NCI-H345 treated with DMSO at 0.1 percent for 48 hours (cell line): ENCODE measurements around the gene VHLL.
A peak's percentile ranks its signal among the peaks of the same experiment; 100 is the strongest.
"Not testable (repeated sequence)": the region's sequence is repeated elsewhere in the genome, so short reads cannot be mapped to it uniquely, and the experiment has no call there.

ENCODE experiments used
- DNase-seq: peaks from one replicate; lab custom pipeline; 2025; ENCODE audit not compliant: unreplicated experiment; lab: John Stamatoyannopoulos, UW

VHLL gene

DNA sequence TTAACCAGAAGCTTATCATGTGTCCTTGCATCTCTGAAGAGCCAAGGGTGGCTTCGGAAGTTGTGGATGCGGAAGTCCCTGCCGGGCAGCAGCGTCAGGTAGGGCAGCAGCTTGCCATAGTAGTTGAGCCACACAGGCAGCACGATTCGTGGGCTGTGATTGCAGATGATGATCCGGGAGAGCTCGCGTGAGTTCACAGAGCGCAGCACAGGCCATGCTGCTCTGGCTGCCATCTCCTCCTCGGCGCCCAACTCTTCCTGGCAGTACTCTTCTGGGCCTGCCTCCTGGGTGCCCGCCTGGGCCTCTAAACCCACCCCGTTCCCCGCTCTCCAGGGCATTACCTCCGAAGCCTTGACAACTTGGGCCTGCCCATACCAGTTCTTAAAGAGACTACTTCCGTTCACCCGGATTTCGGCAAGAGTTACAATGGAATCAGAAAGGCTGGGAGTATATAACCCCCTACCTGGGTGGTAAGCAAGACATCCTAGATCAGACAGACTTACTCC lies at the start of gene VHLL:
TSS of gene VHLL (minus strand) at position 456 of the 506 bp plus-strand sequence. CDS start at position 338, 118 bp downstream.
- no peak for DNase-seq

GRCh38 chr1:156347331-156347730 lies 48.2 kb upstream of the VHLL start:
- no peak for DNase-seq

GRCh38 chr1:156346636-156347035 lies 47.5 kb upstream of the VHLL start:
- no peak for DNase-seq

DNA sequence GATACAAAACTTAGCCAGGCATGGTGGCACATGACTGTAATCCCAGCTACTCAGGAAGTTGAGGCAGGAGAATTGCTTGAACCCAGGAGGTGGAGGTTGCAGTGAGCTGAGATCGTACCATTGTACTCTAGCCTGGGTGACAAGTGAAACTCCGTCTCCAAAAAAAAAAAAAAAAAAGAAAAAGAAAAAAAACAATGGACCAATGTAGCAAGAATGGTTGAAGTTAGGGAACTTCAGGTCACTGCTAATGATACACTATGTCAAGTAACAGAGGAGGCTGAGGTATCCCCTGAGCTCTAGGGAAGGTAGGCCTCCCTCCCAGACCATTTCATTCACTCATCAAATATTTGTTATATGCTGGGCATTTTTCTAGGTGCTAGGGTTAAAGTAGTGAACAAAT lies 46.9 kb upstream of the VHLL start:
- not testable (repeated sequence) for DNase-seq

GRCh38 chr1:156344409-156344808 lies 45.3 kb upstream of the VHLL start:
- DNase-seq = no peak

GRCh38 chr1:156342166-156342955 lies 43.3 kb upstream of the VHLL start:
- DNase-seq = no peak

GRCh38 chr1:156338180-156338976 lies 39.3 kb upstream of the VHLL start, which contains the start of the genes CCT3 and TSACC:
Gene CCT3 (minus strand): TSS chr1:156338292. CDS start chr1:156338184, 108 bp downstream.
Gene TSACC (plus strand): TSS chr1:156338526. CDS start chr1:156339758, 1,232 bp downstream.
- DNase-seq = peak; percentile 100

DNA sequence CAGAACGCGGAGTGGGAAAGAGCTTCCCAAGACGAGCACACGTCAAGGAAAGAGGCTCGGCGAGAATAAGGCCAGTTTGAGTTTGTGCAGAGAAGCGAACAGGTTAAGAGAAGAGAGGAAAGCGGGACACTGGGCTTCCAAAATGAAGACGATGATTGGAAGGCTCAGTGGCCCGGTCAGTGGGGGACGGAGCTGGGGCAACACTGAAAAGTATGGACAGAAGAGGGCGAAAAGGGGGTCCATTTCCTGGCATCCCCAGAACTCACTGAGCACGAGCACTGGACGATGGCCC lies 38.7 kb upstream of the VHLL start:
- DNase-seq = no peak

DNA sequence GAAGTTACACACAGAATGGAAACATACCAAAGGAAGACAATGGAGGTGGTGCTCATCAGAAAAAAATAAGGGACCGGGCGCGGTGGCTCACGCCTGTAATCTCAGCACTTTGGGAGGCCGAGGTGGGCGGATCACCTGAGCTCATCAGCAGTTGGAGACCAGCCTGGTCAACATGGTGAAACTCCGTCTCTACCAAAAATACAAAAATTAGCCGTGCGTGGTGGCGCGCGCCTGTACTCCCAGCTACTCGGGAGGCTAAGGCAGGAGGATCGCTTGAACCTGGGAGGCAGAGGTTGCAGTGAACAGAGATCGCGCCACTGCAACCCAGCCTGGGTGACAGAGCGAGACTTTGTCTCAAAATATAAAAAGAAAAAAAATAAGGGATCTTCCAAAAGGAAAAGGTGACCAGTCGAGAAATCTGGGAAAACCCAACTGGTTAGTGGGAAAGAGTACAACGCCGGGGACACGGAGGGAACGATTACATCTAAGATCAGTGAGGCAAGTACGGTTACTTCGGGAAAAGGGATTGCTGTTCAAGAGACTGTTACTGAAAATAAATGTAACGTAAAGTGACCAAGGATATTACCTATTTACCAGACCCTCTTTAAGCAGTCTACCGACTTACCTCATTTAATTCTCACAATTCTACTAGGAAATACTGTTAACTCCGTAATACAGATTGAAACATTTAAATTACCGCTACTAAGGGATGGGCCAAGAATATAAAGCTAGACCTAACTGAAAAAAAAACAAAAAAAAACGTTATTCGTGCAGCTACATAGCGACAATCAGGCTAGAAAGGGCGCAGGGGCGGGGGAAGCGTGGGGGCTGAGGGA lies 38.2 kb upstream of the VHLL start:
- peak; percentile 53 for DNase-seq

- no peak for DNase-seq
Measured at GRCh38 chr1:156336242-156336641, 37.1 kb upstream of the VHLL start.

DNA sequence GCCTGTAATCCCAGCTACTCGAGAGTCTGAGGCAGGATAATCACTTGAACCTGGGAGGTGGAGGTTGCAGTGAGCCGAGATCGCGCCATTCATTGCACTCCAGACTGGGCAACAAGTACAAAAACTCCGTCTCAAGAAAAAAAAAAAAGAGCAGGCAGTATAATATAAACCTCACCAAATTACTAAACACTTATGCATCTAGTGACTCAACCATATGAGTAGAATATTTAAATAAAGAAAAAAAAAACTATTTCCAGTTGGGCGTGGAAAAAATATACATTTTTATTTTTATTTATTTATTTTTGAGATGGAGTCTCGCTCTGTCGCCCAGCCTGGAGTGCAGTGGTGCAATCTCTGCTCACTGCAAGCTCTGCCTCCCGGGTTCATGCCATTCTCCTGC lies 24.1 kb upstream of the VHLL start:
- not testable (repeated sequence) for DNase-seq

- no peak for DNase-seq
Measured at GRCh38 chr1:156320560-156320959, 21.5 kb upstream of the VHLL start.

GRCh38 chr1:156319664-156320063 lies 20.6 kb upstream of the VHLL start:
- peak; percentile 45 for DNase-seq

DNA sequence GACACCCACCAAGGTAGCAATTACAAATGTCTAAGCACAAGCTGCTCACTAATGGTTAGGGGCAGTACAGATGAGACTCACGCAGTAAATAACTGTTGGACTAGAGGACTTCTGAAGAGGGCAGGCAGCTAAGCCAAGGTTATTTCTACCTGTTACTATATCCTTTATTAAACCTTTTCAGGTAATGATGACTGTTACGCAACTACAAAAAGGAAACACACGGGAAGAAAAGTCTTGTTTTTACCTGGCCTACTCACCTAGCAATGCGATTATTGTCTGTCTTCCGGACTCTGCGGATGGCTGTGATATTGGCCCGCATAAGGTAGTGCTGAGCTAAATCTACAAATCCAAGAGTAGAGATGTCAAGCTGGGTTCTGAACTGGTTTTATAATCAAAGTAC lies 17.8 kb upstream of the VHLL start:
- DNase-seq = no peak

- no peak for DNase-seq
Measured at GRCh38 chr1:156310962-156311361, 11.9 kb upstream of the VHLL start.

GRCh38 chr1:156308078-156308477 lies 9.0 kb upstream of the VHLL start:
- DNase-seq = no peak

DNA sequence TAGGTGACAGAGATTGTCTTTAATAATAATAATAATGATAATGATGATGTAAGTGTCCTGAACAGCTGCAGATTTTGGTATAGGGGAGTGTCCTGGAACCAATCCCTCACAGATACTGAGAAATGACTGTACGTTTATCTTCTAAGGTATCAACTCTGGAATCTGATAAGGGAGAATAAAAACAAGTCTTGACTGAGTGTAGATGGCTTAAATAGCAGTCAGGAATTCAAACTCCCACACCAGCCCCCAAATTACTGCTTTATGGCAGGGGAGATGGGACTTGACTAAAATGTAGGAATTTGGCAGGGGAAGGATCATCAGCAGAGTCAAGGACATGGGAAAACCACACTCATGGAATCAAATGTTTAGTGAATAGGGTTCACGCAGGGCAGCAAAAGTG lies 6.1 kb upstream of the VHLL start:
- DNase-seq = no peak

DNA sequence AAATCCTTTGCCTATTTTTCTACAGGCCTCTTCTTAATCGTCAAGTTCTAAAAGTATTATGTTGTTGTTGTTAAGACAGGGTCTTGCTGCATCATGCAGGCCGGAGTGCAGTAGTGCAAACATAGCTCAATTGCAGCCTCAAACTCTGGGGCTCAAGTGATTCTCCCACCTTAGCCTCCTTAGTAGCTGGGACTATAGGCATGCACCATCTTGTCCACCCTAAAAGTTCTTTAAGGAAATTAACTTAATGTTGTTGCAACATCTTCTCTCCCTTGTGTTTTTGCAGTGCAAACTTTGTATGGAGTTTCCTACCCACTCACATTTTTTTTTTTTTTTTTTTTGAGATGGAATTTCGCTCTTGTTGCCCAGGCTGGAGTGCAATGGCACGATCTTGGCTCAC lies 4.1 kb upstream of the VHLL start:
- DNase-seq = no peak

DNA sequence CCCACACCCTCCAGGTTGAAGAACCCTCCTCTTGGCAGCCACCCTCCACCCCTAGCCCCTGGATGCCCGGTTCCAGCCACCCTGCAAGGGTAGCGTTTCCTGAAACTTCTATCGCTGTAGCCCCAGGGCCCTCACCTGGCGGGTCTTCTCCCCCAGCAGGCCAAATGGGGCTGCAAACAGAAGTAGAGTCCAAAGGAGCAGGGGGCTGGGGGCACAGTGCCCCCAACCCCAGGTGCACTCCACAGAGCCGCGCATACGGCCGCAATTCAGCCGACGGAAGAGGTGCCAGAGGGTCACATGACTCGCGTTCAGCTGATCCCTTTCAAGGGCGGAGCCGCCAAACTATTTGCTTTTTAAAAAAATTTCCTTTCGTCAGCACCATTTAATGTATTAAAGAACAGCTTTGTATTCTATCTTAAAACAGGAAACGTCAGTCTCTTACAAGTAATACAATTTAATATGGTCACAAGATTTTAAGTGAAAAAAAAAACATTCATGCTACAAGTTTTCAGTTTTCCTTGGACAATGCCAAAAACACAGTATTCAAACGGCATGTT lies 3.6 kb downstream of the VHLL start, which contains the start of gene GLMP:
TSS of gene GLMP (minus strand) at position 289 of the 557 bp plus-strand sequence. CDS start at position 255, 34 bp downstream.
- DNase-seq = peak; percentile 99

- DNase-seq = no peak
Measured at GRCh38 chr1:156293895-156294294, 5.2 kb downstream of the VHLL start.

- DNase-seq = no peak
Measured at GRCh38 chr1:156293098-156293434, 6.0 kb downstream of the VHLL start.
